Esophagus squamous epithelium (tissue), 5 donors: ENCODE measurements around the gene CTXN1. TPM values are rescaled to one million over a fixed set of nuclear protein-coding genes. Genes with fewer than 3 reads are reported as not detected.
"Not testable (repeated sequence)": the region's sequence is repeated elsewhere in the genome, so short reads cannot be mapped to it uniquely, and the experiment has no call there.

Experiments used
- DNase-seq: peaks from one replicate; lab custom pipeline; 2025; lab: John Stamatoyannopoulos, UW
- H3K27ac ChIP-seq, 4 donors: fragments of 200-600 bp; sonication (generic); one replicate each; pipeline ENCODE4 v1.5.1; 2016 to 2019; ENCODE audit warnings: mild to moderate bottlenecking in 1 of 4
- H3K27me3 ChIP-seq, 4 donors: fragments of 200-600 bp; sonication (generic); 1 replicate in 3 of 4; 2 replicates in 1 of 4; pipeline versions ENCODE4 v1.5.1 to v1.6.0; 2017 to 2021; ENCODE audit warnings: antibody characterized with exemption in 1 of 4
- H3K36me3 ChIP-seq, 3 donors: fragments of 200-600 bp; sonication (generic); one replicate each; pipeline ENCODE4 v1.5.1; 2016 to 2019
- H3K4me1 ChIP-seq, 3 donors: fragments of 200-600 bp; sonication (generic); one replicate each; pipeline ENCODE4 v1.5.1; 2017 to 2019
- H3K4me3 ChIP-seq, 4 donors: fragments of 200-600 bp; sonication (generic); 1 replicate in 3 of 4; 2 replicates in 1 of 4; pipeline ENCODE4 v1.5.1; 2016 to 2019; ENCODE audit warnings: mild to moderate bottlenecking in 2 of 4, moderate library complexity in 1 of 4
- H3K9me3 ChIP-seq, 3 donors: fragments of 200-600 bp; sonication (generic); one replicate each; pipeline ENCODE4 v1.5.1; 2016 to 2019
- CTCF ChIP-seq, 6 experiments: fragments of 450-650 bp in 4 of 6; fragments of 200-600 bp in 2 of 6; sonication (generic) in 2 of 6; IDR thresholded peaks; one replicate each; pipeline ENCODE4 v1.5.1; 2016 to 2019; ENCODE audit warnings: antibody characterized with exemption in 6 of 6, mild to moderate bottlenecking in 4 of 6, moderate library complexity in 4 of 6
- POLR2A ChIP-seq, 4 donors: fragments of 450-650 bp; IDR thresholded peaks; one replicate each; pipeline ENCODE4 v1.6.1; 2017; ENCODE audit warnings: antibody characterized with exemption in 4 of 4, mild to moderate bottlenecking in 4 of 4, moderate library complexity in 3 of 4
- WGBS, 2 donors: methylation state at CpG; one replicate each; pipeline ENCODE4 v1.1.5; 2018; 5-methylcytosine and 5-hydroxymethylcytosine counted together
- intact Hi-C: fragments of 100-400 bp; cut with DNase I; formaldehyde crosslinking; loops from one replicate; pipeline ENCODE4 v1.15.0; 2022
- total RNA-seq, 4 donors: library from RNA; depleted of rRNA; stranded (reverse); fragments of >200 nt; gene quantifications; one replicate each; pipeline ENCODE4 v1.1.0, GENCODE V29; 2016
- donor health status: DM: yes; HTN: yes; CAD: no.

CTXN1 gene
- total RNA-seq, 4 donors from 2014 or later, result 0.35 to 2.7 (median 0.75) TPM; not detected in 1

DNA sequence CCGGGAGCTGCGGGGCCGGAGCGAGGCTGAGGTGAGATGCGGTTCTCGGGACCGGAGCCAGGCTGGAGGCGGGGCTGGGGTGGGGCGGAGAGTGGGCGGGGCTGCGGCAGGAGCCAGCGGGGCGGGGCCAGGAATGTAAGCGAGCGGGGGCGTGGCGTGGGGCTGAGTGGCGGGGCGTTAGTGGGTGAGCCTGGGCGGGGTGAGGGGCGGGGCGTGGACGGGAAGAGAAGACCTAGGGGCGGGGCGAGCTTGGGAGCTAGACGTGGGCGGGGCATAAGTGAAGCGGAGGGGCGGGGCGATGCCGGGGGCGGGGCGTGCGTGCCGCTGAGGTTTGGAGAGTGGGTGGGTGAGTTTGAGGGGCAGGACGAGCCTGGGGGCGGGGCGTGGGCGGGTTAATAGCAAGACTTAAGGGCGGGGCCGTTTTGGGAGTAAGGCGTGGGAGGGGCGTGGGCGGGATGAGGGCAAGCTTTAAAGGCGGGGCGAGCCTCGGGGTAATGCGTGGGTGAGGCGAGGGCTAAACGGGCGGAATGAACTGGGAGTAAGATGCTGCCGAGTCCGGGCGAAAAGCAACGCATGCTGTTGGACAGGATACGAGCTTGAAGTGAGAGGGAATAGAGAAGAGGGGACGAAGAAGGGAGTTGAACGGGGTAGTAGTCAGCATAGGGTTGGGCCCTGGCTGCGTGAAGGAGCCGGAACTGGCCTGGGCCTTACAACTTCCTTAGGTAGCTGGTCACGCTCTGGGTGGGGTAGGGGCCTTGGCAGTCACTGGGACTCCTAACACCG lies 5.2 kb downstream of the CTXN1 start:
- WGBS, 2 donors, result 0 to 3% methylated on average over 23 to 26 of the region's 62 CpGs
- Histone ChIP-seq H3K4me1 (peaks cover 50 to 94% (median 51%) of the 10 kb centered on the region in 3 donors), H3K27me3 (peaks cover 6 to 54% (median 19%) of the 10 kb centered on the region in 4 donors), H3K36me3 (peaks cover 0 to 18% (median 11%) of the 10 kb centered on the region in 3 donors), H3K9me3 (no peaks in the 10 kb centered on the region), H3K27ac (peak overlapping the region; percentile 86 to 97 (median 94)), H3K4me3 (peak overlapping the region; percentile 55 to 96 (median 70))
- peak; percentile 100 for DNase-seq
- TF ChIP-seq POLR2A (IDR thresholded peaks at IDR 0.05), result peak in 2 of 4 donors; percentile 13 to 50
- peak in 1 of 6 experiments; percentile 13 for TF ChIP-seq CTCF (IDR thresholded peaks at IDR 0.05)
- intact Hi-C loops, result no loop called here

DNA sequence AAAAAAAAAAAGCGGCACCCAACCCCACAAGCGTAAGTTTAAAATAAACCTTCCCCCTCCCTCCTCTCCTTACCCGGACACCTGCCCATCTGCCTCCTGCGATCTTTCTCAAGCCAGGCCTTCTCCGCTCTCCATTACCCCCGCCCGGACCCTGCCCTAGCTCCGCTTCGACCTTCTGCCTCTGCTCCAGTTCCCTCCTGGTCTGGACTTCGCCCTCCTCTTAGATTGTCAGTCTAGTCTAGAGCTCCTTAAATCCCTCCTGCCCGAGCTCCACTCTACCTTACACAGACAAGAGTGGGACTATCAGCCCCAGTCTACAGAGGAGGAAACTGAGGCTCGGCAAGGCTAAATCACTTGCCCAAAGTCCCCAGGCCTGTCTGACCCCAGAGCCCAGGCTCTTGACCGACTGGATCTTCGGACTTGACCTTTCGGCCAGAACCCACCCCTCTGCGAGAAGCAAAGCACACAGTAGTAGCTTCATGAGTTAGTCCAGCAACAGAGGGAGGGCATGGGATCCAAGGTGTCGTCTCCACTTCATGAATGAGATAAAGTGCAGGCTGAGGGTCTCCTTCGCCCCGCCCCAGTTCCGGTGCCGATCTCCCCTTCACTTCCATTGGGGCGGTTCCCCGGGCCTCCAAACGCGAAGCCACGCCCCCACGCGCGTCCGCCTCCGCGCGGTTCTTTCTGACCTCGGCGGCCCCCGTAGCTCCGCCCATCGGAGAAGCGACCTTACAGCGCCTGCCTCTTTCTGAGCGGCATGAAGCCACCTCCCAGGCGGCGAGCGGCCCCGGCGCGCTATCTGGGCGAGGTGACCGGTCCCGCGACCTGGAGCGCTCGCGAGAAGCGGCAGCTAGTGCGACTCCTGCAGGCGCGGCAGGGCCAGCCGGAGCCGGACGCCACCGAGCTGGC lies 6.1 kb downstream of the CTXN1 start, which contains the start of gene SNAPC2:
SNAPC2 (plus strand) TSS at position 729 of the 909 bp plus-strand sequence; CDS start at position 758, 29 bp downstream.
- peaks cover 45 to 90% (median 49%) of the 10 kb centered on the region in 3 donors for H3K4me1 ChIP-seq
- H3K9me3 ChIP-seq, result no peaks in the 10 kb centered on the region
- 20 to 48% methylated on average over 12 to 14 of the region's 62 CpGs for WGBS, 2 donors
- H3K27me3 ChIP-seq, result peaks cover 13 to 54% (median 24%) of the 10 kb centered on the region in 4 donors
- DNase-seq, result peak; percentile 82
- peak within 1 kb of the TSS; percentile 55 to 96 (median 70) for H3K4me3 ChIP-seq
- H3K36me3 ChIP-seq, result peaks cover 0 to 18% (median 11%) of the 10 kb centered on the region in 3 donors
- intact Hi-C loops, result no loop called here
- TF ChIP-seq CTCF (IDR thresholded peaks at IDR 0.05), result peak in 1 of 6 experiments; percentile 18
- TF ChIP-seq POLR2A (IDR thresholded peaks at IDR 0.05), result peak in 2 of 4 donors; percentile 38 to 63
- peak within 1 kb of the TSS; percentile 86 to 97 (median 94) for H3K27ac ChIP-seq

GRCh38 chr19:7918615-7919421 lies 7.1 kb downstream of the CTXN1 start:
- intact Hi-C loops, result no loop called here
- Histone ChIP-seq H3K9me3 (no peaks in the 10 kb centered on the region), H3K27ac (no peak overlapping the region), H3K27me3 (peaks cover 19 to 56% (median 24%) of the 10 kb centered on the region in 4 donors), H3K36me3 (peaks cover 0 to 19% (median 11%) of the 10 kb centered on the region in 3 donors), H3K4me1 (peaks cover 42 to 80% (median 45%) of the 10 kb centered on the region in 3 donors), H3K4me3 (peak overlapping the region in 1 of 4 donors; percentile 83)
- TF ChIP-seq CTCF (IDR thresholded peaks at IDR 0.05) (no peak), POLR2A (IDR thresholded peaks at IDR 0.05) (no peak)
- WGBS, 2 donors, result 56 to 63% methylated on average over 10 to 17 of the region's 42 CpGs
- no peak for DNase-seq

- peaks cover 0 to 24% (median 9%) of the 10 kb centered on the region in 3 donors for H3K36me3 ChIP-seq
- 27 to 44% methylated on average over 10 to 19 of the region's 29 CpGs for WGBS, 2 donors
- DNase-seq, intact Hi-C loops, H3K9me3 ChIP-seq: not testable (repeated sequence)
- peak overlapping the region in 2 of 4 donors; percentile 43 to 65 for H3K4me3 ChIP-seq
- peaks cover 42 to 73% (median 45%) of the 10 kb centered on the region in 3 donors for H3K4me1 ChIP-seq
- peak overlapping the region in 2 of 4 donors; percentile 60 to 73 for H3K27ac ChIP-seq
- peaks cover 19 to 62% (median 24%) of the 10 kb centered on the region in 4 donors for H3K27me3 ChIP-seq
These were observed 7.8 kb downstream of the CTXN1 start for GRCh38 chr19:7918062-7918614.
